HepG2 (cell line): ENCODE measurements around the gene ZMAT2. TPM values are rescaled to one million over a fixed set of nuclear protein-coding genes. Genes with fewer than 3 reads are reported as not detected.
"Not testable (repeated sequence)": the region's sequence is repeated elsewhere in the genome, so short reads cannot be mapped to it uniquely, and the experiment has no call there.

ENCODE experiments used
- ATAC-seq: fragments of 200-7000 bp; cut with Tn5 transposase; 3 replicates; pipeline ENCODE4 v1.9.1; 2020; ENCODE audit warnings: mild to moderate bottlenecking, moderate library complexity
- BruUV-seq: library from RNA; stranded (reverse); fragments of 400-500 nt; replicated peaks from 2 replicates; lab custom pipeline; 2021; lab: Mats Ljungman, UMichigan
- CTCF ChIA-PET: fragments of 300-600 bp; formaldehyde crosslinking; extraction: SDS; loops from one replicate; lab custom pipeline; 2021; ENCODE audit warnings: low total read pairs, inconsistent platforms, low intra/inter-chr PET ratio; lab: Yijun Ruan, JAX
- POLR2A ChIA-PET: fragments of 350-600 bp; sonication (Branson Sonifier 250); formaldehyde crosslinking; loops from one replicate; lab custom pipeline; 2020; ENCODE audit warnings: antibody characterized with exemption, inconsistent platforms; lab: Yijun Ruan, JAX
- DNase-seq: peaks from one replicate; pipeline ENCODE4 v3.0.0-alpha.2; 2015; ENCODE audit warnings: low spot score
- FAIRE-seq: peaks from 3 replicates; lab custom pipeline; 2011; peaks lifted over from hg19 to GRCh38; lab: Jason Lieb, UNC
- H2AFZ ChIP-seq: one replicate; pipeline ENCODE4 v1.6.1; 2011; ENCODE audit warnings: low read length, inconsistent platforms
- H3K27ac ChIP-seq: fragments of 300-600 bp; 3 replicates; pipeline ENCODE4 v1.8.0; 2011; ENCODE audit warnings: mixed run types, mild to moderate bottlenecking, mixed read lengths, low read length, inconsistent platforms; ENCODE audit not compliant: insufficient read depth; ENCODE audit errors: extremely low read length
- H3K27me3 ChIP-seq, 2 experiments: fragments of 200-600 bp in 1 of 2; 2 replicates in 1 of 2; 3 replicates in 1 of 2; pipeline versions ENCODE4 v1.6.0 to v1.8.0; 2011; ENCODE audit warnings: low read length in 2 of 2, mild to moderate bottlenecking in 2 of 2, moderate library complexity in 2 of 2, inconsistent platforms in 1 of 2; ENCODE audit not compliant: insufficient read depth in 2 of 2, control insufficient read depth in 1 of 2
- H3K36me3 ChIP-seq, 2 experiments: fragments of 200-600 bp in 1 of 2; replicated peaks in 1 of 2; 2 replicates in 1 of 2; 3 replicates in 1 of 2; pipeline versions ENCODE4 v1.5.1 to v1.8.0; 2011; ENCODE audit warnings: low read length in 2 of 2, inconsistent platforms in 1 of 2; ENCODE audit not compliant: insufficient read depth in 2 of 2, control insufficient read depth in 1 of 2
- H3K4me1 ChIP-seq: 2 replicates; pipeline ENCODE4 v1.5.1; 2012; ENCODE audit warnings: low read length, inconsistent platforms; ENCODE audit not compliant: insufficient read depth
- H3K4me2 ChIP-seq: 2 replicates; pipeline ENCODE4 v1.6.0; 2011; ENCODE audit warnings: low read depth, low read length, inconsistent platforms
- H3K4me3 ChIP-seq, 3 experiments: fragments of 200-600 bp in 1 of 3; sonication (generic), shearing (Covaris generic) in 1 of 3; replicated peaks in 1 of 3; 2 replicates each; pipeline ENCODE4 v1.5.1; 2011 to 2016; ENCODE audit warnings: low read length in 3 of 3, inconsistent platforms in 2 of 3, low read depth in 2 of 3, mild to moderate bottlenecking in 2 of 3, control low read depth in 1 of 3, mixed read lengths in 1 of 3; ENCODE audit not compliant: insufficient read depth in 1 of 3
- H3K79me2 ChIP-seq: one replicate; pipeline ENCODE4 v1.6.1; 2011; ENCODE audit warnings: low read length, inconsistent platforms; ENCODE audit not compliant: insufficient read depth
- H3K9ac ChIP-seq: 2 replicates; pipeline ENCODE4 v1.6.0; 2011; ENCODE audit warnings: mild to moderate bottlenecking, low read depth, low read length, inconsistent platforms; ENCODE audit not compliant: insufficient read depth
- H3K9me3 ChIP-seq: 2 replicates; pipeline ENCODE4 v1.5.1; 2012; ENCODE audit warnings: mild to moderate bottlenecking, low read length
- H4K20me1 ChIP-seq: 2 replicates; pipeline ENCODE4 v1.6.0; 2011; ENCODE audit warnings: inconsistent platforms, mild to moderate bottlenecking, low read length, moderate library complexity; ENCODE audit not compliant: insufficient read depth
- CEBPB ChIP-seq: IDR thresholded peaks from 2 replicates; pipeline ENCODE4 v1.6.1; 2011; ENCODE audit warnings: low read depth, low read length, improper control_type of control experiment, borderline replicate concordance
- HHEX ChIP-seq: IDR thresholded peaks from 2 replicates; pipeline ENCODE4 v1.6.1; 2016; ENCODE audit warnings: control low read depth
- ZNF121 ChIP-seq: sonication (generic); formaldehyde crosslinking; IDR thresholded peaks from 2 replicates; pipeline ENCODE4 v1.5.0; 2020; ENCODE audit warnings: mild to moderate bottlenecking, missing genetic modification reagents
- ZNF781 ChIP-seq: sonication (generic); formaldehyde crosslinking; IDR thresholded peaks from 2 replicates; pipeline ENCODE4 v1.5.1; 2020; ENCODE audit warnings: borderline replicate concordance, mild to moderate bottlenecking, missing genetic modification reagents; ENCODE audit errors: not compliant biosample characterization
- WGBS: methylation state at CpG from one replicate; pipeline ENCODE4 v1.1.6; 2017; ENCODE audit warnings: low lambda C conversion rate; 5-methylcytosine and 5-hydroxymethylcytosine counted together
- in situ Hi-C: cut with HindIII; loops from 2 replicates; pipeline ENCODE4 v1.10.0; 2017; ENCODE audit warnings: low pct_unique_long_range_greater_than_20kb; ENCODE audit not compliant: extremely low pct_ligation_motif_present
- intact Hi-C: fragments of 100-400 bp; cut with micrococcal nuclease; formaldehyde crosslinking; loops from one replicate; pipeline ENCODE4 v1.10.0; 2022; ENCODE audit not compliant: unreplicated experiment
- polyA plus RNA-seq, 8 experiments: library from polyadenylated mRNA; depleted of rRNA in 3 of 8; stranded (reverse) in 7 of 8; unstranded in 1 of 8; fragments of >200 nt; fragmentation: Illumina TruSeq in 4 of 8; extraction: Trizol in 4 of 8; gene quantifications; 2 replicates each; pipeline versions ENCODE4 v1.2.1 to v1.2.3, GENCODE V29; 2011 to 2016; ENCODE audit warnings: low read depth in 4 of 8, missing spikeins in 1 of 8, mixed read lengths in 1 of 8; ENCODE audit not compliant: insufficient read depth in 1 of 8
- total RNA-seq, 5 experiments: library from RNA; depleted of rRNA; stranded (reverse); fragments of >200 nt; fragmentation: Illumina TruSeq; extraction: Trizol; gene quantifications; 2 replicates each; pipeline ENCODE4 v1.2.3, GENCODE V29; 2016; ENCODE audit warnings: low read depth in 1 of 5

ZMAT2 gene
- total and polyA plus RNA-seq, 2 of the 13 experiments (the other 11 are each of a cell fraction or from before 2014, with no cell fraction given), result 35.4 to 92.8 TPM

- Histone ChIP-seq H3K79me2 (no peaks in the 10 kb centered on the region), H3K27ac (no peak overlapping the region), H3K9ac (no peak overlapping the region), H3K9me3 (no peaks in the 10 kb centered on the region), H4K20me1 (no peaks in the 10 kb centered on the region), H3K4me1 (peaks cover 36% of the 10 kb centered on the region), H3K36me3 (no peaks in the 10 kb centered on the region), H3K27me3 (no peaks in the 10 kb centered on the region; a peak in 1 of 5 replicates), H3K4me2 (no peak overlapping the region), H2AFZ (no peak overlapping the region), H3K4me3 (no peak overlapping the region)
- POLR2A ChIA-PET, result no interaction called here
- no peak for ATAC-seq
- intact Hi-C loops, result loop anchor here (10.0 kb wide), 1 partner anchor 539 kb away; the partner anchor contains the start of gene CYSTM1
- CTCF ChIA-PET, result no interaction called here
- no peak for DNase-seq
- no peak for TF ChIP-seq HHEX (CRISPR knock-in tag)
- TF ChIP-seq ZNF121, result 0 out of 2 replicates have a peak, but pooled peaks have one; percentile 21
- peak; percentile 60 for TF ChIP-seq CEBPB
- TF ChIP-seq ZNF781 (CRISPR knock-in tag), result no peak
- 24% methylated on average over 1 of the region's 1 CpG for WGBS
- FAIRE-seq, result no peak
- no TSS peak for BruUV-seq
- in situ Hi-C loops, result no loop called here
These were observed 13.4 kb downstream of the ZMAT2 start for GRCh38 chr5:140713562-140714094.

GRCh38 chr5:140716238-140716637, 16.0 kb downstream of the ZMAT2 start:
- H3K9ac ChIP-seq, H4K20me1 ChIP-seq, H3K36me3 ChIP-seq, H3K9me3 ChIP-seq, DNase-seq, FAIRE-seq, H3K4me2 ChIP-seq, H3K79me2 ChIP-seq, H3K4me3 ChIP-seq, H2AFZ ChIP-seq, ATAC-seq, POLR2A ChIA-PET, H3K27ac ChIP-seq, in situ Hi-C loops, BruUV-seq, CTCF ChIA-PET, H3K27me3 ChIP-seq: not testable (repeated sequence)
- WGBS, result 76% methylated on average over 2 of the region's 2 CpGs
- peaks cover 19% of the 10 kb centered on the region for H3K4me1 ChIP-seq
- intact Hi-C loops, result loop anchor here (5.0 to 10.0 kb wide), 2 partner anchors 159 to 541 kb away; partner anchors contain the start of genes CYSTM1 and SRA1
- peak; percentile 53; the same call in 1 of the 2 replicates for TF ChIP-seq ZNF121
